ENCODE data around the gene UGT1A5. TPM values are rescaled to one million over a fixed set of nuclear protein-coding genes. Genes with fewer than 3 reads are reported as not detected.

UGT1A5 gene
- total and polyA plus RNA-seq, 2 experiments from 2014 or later = not detected

DNA sequence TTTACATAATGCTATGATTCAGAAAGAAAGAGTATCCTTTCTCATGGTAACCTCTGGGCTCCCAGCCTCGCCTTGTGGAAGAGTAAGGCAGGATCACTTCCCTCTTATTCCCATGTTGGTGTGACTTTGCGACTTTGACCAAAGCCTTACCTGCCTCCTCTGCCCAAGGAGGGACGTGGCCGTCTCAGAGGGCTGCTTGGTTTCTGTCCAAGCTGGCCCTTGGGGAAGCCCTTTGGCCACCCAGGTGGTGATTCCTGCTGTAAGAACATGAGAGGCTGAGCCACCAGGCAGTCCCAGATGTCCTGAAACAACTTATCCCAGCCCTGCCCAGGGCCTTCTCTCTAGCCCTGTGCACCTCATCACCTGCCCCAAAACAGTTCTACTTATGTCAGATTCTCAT is 14.0 kb upstream of the UGT1A5 start:
- TF ChIP-seq EZH2phosphoT487 (IDR thresholded peaks at IDR 0.05; ENCODE audit: unreplicated experiment) = no peak
- TF ChIP-seq POLR2AphosphoS5 (IDR thresholded peaks at IDR 0.05; ENCODE audit: low read depth) = no peak
- TF ChIP-seq STAT1 (IDR thresholded peaks at IDR 0.05; ENCODE audit: unreplicated experiment) = no peak
- TF ChIP-seq NANOG (IDR thresholded peaks at IDR 0.05; ENCODE audit: borderline replicate concordance) = no peak
- TF ChIP-seq, protein P1, sequence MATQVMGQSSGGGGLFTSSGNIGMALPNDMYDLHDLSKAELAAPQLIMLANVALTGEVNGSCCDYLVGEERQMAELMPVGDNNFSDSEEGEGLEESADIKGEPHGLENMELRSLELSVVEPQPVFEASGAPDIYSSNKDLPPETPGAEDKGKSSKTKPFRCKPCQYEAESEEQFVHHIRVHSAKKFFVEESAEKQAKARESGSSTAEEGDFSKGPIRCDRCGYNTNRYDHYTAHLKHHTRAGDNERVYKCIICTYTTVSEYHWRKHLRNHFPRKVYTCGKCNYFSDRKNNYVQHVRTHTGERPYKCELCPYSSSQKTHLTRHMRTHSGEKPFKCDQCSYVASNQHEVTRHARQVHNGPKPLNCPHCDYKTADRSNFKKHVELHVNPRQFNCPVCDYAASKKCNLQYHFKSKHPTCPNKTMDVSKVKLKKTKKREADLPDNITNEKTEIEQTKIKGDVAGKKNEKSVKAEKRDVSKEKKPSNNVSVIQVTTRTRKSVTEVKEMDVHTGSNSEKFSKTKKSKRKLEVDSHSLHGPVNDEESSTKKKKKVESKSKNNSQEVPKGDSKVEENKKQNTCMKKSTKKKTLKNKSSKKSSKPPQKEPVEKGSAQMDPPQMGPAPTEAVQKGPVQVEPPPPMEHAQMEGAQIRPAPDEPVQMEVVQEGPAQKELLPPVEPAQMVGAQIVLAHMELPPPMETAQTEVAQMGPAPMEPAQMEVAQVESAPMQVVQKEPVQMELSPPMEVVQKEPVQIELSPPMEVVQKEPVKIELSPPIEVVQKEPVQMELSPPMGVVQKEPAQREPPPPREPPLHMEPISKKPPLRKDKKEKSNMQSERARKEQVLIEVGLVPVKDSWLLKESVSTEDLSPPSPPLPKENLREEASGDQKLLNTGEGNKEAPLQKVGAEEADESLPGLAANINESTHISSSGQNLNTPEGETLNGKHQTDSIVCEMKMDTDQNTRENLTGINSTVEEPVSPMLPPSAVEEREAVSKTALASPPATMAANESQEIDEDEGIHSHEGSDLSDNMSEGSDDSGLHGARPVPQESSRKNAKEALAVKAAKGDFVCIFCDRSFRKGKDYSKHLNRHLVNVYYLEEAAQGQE (IDR thresholded peaks at IDR 0.05; ENCODE audit: unreplicated experiment) = no peak
- TF ChIP-seq, protein P2, sequence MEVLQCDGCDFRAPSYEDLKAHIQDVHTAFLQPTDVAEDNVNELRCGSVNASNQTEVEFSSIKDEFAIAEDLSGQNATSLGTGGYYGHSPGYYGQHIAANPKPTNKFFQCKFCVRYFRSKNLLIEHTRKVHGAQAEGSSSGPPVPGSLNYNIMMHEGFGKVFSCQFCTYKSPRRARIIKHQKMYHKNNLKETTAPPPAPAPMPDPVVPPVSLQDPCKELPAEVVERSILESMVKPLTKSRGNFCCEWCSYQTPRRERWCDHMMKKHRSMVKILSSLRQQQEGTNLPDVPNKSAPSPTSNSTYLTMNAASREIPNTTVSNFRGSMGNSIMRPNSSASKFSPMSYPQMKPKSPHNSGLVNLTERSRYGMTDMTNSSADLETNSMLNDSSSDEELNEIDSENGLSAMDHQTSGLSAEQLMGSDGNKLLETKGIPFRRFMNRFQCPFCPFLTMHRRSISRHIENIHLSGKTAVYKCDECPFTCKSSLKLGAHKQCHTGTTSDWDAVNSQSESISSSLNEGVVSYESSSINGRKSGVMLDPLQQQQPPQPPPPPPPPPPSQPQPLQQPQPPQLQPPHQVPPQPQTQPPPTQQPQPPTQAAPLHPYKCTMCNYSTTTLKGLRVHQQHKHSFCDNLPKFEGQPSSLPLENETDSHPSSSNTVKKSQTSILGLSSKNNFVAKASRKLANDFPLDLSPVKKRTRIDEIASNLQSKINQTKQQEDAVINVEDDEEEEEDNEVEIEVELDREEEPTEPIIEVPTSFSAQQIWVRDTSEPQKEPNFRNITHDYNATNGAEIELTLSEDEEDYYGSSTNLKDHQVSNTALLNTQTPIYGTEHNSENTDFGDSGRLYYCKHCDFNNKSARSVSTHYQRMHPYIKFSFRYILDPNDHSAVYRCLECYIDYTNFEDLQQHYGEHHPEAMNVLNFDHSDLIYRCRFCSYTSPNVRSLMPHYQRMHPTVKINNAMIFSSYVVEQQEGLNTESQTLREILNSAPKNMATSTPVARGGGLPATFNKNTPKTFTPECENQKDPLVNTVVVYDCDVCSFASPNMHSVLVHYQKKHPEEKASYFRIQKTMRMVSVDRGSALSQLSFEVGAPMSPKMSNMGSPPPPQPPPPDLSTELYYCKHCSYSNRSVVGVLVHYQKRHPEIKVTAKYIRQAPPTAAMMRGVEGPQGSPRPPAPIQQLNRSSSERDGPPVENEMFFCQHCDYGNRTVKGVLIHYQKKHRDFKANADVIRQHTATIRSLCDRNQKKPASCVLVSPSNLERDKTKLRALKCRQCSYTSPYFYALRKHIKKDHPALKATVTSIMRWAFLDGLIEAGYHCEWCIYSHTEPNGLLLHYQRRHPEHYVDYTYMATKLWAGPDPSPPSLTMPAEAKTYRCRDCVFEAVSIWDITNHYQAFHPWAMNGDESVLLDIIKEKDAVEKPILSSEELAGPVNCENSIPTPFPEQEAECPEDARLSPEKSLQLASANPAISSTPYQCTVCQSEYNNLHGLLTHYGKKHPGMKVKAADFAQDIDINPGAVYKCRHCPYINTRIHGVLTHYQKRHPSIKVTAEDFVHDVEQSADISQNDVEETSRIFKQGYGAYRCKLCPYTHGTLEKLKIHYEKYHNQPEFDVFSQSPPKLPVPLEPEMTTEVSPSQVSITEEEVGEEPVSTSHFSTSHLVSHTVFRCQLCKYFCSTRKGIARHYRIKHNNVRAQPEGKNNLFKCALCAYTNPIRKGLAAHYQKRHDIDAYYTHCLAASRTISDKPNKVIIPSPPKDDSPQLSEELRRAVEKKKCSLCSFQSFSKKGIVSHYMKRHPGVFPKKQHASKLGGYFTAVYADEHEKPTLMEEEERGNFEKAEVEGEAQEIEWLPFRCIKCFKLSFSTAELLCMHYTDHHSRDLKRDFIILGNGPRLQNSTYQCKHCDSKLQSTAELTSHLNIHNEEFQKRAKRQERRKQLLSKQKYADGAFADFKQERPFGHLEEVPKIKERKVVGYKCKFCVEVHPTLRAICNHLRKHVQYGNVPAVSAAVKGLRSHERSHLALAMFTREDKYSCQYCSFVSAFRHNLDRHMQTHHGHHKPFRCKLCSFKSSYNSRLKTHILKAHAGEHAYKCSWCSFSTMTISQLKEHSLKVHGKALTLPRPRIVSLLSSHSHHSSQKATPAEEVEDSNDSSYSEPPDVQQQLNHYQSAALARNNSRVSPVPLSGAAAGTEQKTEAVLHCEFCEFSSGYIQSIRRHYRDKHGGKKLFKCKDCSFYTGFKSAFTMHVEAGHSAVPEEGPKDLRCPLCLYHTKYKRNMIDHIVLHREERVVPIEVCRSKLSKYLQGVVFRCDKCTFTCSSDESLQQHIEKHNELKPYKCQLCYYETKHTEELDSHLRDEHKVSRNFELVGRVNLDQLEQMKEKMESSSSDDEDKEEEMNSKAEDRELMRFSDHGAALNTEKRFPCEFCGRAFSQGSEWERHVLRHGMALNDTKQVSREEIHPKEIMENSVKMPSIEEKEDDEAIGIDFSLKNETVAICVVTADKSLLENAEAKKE (CRISPR knock-in tag; IDR thresholded peaks at IDR 0.05) = no peak
- TF ChIP-seq ZNF331 (CRISPR knock-in tag; IDR thresholded peaks at IDR 0.05; ENCODE audit: low read depth) = no peak
- TF ChIP-seq, protein P3, sequence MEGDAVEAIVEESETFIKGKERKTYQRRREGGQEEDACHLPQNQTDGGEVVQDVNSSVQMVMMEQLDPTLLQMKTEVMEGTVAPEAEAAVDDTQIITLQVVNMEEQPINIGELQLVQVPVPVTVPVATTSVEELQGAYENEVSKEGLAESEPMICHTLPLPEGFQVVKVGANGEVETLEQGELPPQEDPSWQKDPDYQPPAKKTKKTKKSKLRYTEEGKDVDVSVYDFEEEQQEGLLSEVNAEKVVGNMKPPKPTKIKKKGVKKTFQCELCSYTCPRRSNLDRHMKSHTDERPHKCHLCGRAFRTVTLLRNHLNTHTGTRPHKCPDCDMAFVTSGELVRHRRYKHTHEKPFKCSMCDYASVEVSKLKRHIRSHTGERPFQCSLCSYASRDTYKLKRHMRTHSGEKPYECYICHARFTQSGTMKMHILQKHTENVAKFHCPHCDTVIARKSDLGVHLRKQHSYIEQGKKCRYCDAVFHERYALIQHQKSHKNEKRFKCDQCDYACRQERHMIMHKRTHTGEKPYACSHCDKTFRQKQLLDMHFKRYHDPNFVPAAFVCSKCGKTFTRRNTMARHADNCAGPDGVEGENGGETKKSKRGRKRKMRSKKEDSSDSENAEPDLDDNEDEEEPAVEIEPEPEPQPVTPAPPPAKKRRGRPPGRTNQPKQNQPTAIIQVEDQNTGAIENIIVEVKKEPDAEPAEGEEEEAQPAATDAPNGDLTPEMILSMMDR (conservative IDR thresholded peaks at IDR 0.05; ENCODE audit: low read depth in 2 of 2) = no peak
- H3K4me1 Mint-ChIP-seq = peaks cover 5% of the 10 kb centered on the region; the same call in 2 of the 3 replicates
- no peaks in the 10 kb centered on the region for H3K79me2 ChIP-seq (replicated peaks; ENCODE audit: insufficient read depth)
- 0 out of 2 replicates have a peak, but pooled peaks cover 5% of the 10 kb centered on the region for H3K4me1 ChIP-seq (ENCODE audit: insufficient read depth)
- no peaks in the 10 kb centered on the region for H3K36me3 Mint-ChIP-seq (ENCODE audit: low read depth)
- H3K4me3 Mint-ChIP-seq = no peak overlapping the region
- H2AFZ ChIP-seq = no peak overlapping the region; the same call in 1 of the 2 replicates
- no peaks in the 10 kb centered on the region for H3K9me3 Mint-ChIP-seq
- no peak for DNase-seq (ENCODE audit: low spot score)
- ATAC-seq = no peak
- H4K20me1 ChIP-seq (replicated peaks; ENCODE audit: insufficient read depth) = no peaks in the 10 kb centered on the region
- H3K4me2 ChIP-seq = no peak overlapping the region
- no peak overlapping the region for H3K4me3 ChIP-seq
- H3K27me3 ChIP-seq (ENCODE audit: insufficient read depth) = no peaks in the 10 kb centered on the region
- H3K27ac ChIP-seq (ENCODE audit: low read depth) = no peak overlapping the region
- no peaks in the 10 kb centered on the region for H3K9me2 ChIP-seq (ENCODE audit: insufficient read depth)
- H3F3A ChIP-seq (replicated peaks; ENCODE audit: low read depth) = no peaks in the 10 kb centered on the region
- no peaks in the 10 kb centered on the region for H3K36me3 ChIP-seq (ENCODE audit: insufficient read depth)
- no peaks in the 10 kb centered on the region for H3K27me3 Mint-ChIP-seq (ENCODE audit: insufficient read depth, low read depth, poor library complexity)
- peak overlapping the region; percentile 8; the same call in 1 of the 2 replicates for H3K27ac Mint-ChIP-seq

Measured in GM23338 (cell line).